Parathyroid adenoma (tissue), 2 donors: ENCODE data around the gene ADCYAP1.

ENCODE experiments used
- H2AFZ ChIP-seq: fragments of 300-600 bp; sonication (generic); one replicate; pipeline ENCODE4 v1.7.0; 2017; ENCODE audit warnings: antibody characterized with exemption, mild to moderate bottlenecking
- H3K27ac ChIP-seq: fragments of 300-600 bp; sonication (generic); one replicate; pipeline ENCODE4 v1.7.0; 2017
- H3K27me3 ChIP-seq: fragments of 300-600 bp; sonication (generic); one replicate; pipeline ENCODE4 v1.7.0; 2017; ENCODE audit warnings: low read length; ENCODE audit not compliant: control insufficient read depth, insufficient read depth
- H3K36me3 ChIP-seq: fragments of 300-600 bp; sonication (generic); one replicate; pipeline ENCODE4 v1.7.0; 2017; ENCODE audit warnings: low read length; ENCODE audit not compliant: control insufficient read depth, insufficient read depth
- H3K4me1 ChIP-seq: fragments of 300-600 bp; sonication (generic); one replicate; pipeline ENCODE4 v1.7.0; 2017; ENCODE audit warnings: control low read depth
- H3K4me2 ChIP-seq: fragments of 300-600 bp; sonication (generic); one replicate; pipeline ENCODE4 v1.7.0; 2017; ENCODE audit warnings: low read length
- H3K4me3 ChIP-seq: fragments of 300-600 bp; sonication (generic); one replicate; pipeline ENCODE4 v1.7.0; 2017; ENCODE audit warnings: low read depth, low read length
- H3K79me2 ChIP-seq: fragments of 300-600 bp; sonication (generic); one replicate; pipeline ENCODE4 v1.7.0; 2017; ENCODE audit warnings: control low read depth
- H3K9ac ChIP-seq: fragments of 300-600 bp; sonication (generic); one replicate; pipeline ENCODE4 v1.7.0; 2017; ENCODE audit warnings: mild to moderate bottlenecking
- H3K9me3 ChIP-seq: fragments of 300-600 bp; sonication (generic); one replicate; pipeline ENCODE4 v1.7.0; 2017; ENCODE audit warnings: low read length; ENCODE audit not compliant: control insufficient read depth
- CTCF ChIP-seq: fragments of 300-600 bp; sonication (generic); IDR thresholded peaks from one replicate; pipeline ENCODE4 v1.7.0; 2017; ENCODE audit warnings: antibody characterized with exemption, mild to moderate bottlenecking
- donor health status: primary hyperparathyroidism.

The ADCYAP1 gene

GRCh38 chr18:941331-941730, 36.7 kb downstream of the ADCYAP1 start:
- Histone ChIP-seq H3K9me3 (no peaks in the 10 kb centered on the region), H3K27ac (no peak overlapping the region), H3K9ac (no peak overlapping the region), H2AFZ (no peak overlapping the region), H3K4me1 (no peaks in the 10 kb centered on the region), H3K79me2 (no peaks in the 10 kb centered on the region), H3K36me3 (no peaks in the 10 kb centered on the region), H3K4me2 (no peak overlapping the region), H3K27me3 (no peaks in the 10 kb centered on the region), H3K4me3 (no peak overlapping the region)
- TF ChIP-seq CTCF: no peak

GRCh38 chr18:944440-944839, 39.8 kb downstream of the ADCYAP1 start:
- no peaks in the 10 kb centered on the region for H3K4me1 ChIP-seq
- no peak overlapping the region for H3K9ac ChIP-seq
- no peaks in the 10 kb centered on the region for H3K79me2 ChIP-seq
- H3K27ac ChIP-seq: no peak overlapping the region
- no peak overlapping the region for H2AFZ ChIP-seq
- no peak for TF ChIP-seq CTCF
- H3K4me3 ChIP-seq: no peak overlapping the region
- H3K36me3 ChIP-seq: no peaks in the 10 kb centered on the region
- H3K9me3 ChIP-seq: no peaks in the 10 kb centered on the region
- no peak overlapping the region for H3K4me2 ChIP-seq
- H3K27me3 ChIP-seq: no peaks in the 10 kb centered on the region

- Histone ChIP-seq H3K27me3 (no peaks in the 10 kb centered on the region), H3K9me3 (no peaks in the 10 kb centered on the region), H3K79me2 (no peaks in the 10 kb centered on the region), H2AFZ (no peak overlapping the region), H3K4me3 (no peak overlapping the region), H3K4me2 (no peak overlapping the region), H3K27ac (no peak overlapping the region), H3K4me1 (no peaks in the 10 kb centered on the region), H3K9ac (no peak overlapping the region), H3K36me3 (no peaks in the 10 kb centered on the region)
- TF ChIP-seq CTCF: no peak
Observed at GRCh38 chr18:949724-950631, 45.3 kb downstream of the ADCYAP1 start.

GRCh38 chr18:950882-951495, 46.3 kb downstream of the ADCYAP1 start:
- Histone ChIP-seq H3K36me3 (no peaks in the 10 kb centered on the region), H3K9me3 (no peaks in the 10 kb centered on the region), H3K4me1 (no peaks in the 10 kb centered on the region), H2AFZ (no peak overlapping the region), H3K27ac (no peak overlapping the region), H3K4me3 (no peak overlapping the region), H3K9ac (no peak overlapping the region), H3K79me2 (no peaks in the 10 kb centered on the region), H3K4me2 (no peak overlapping the region), H3K27me3 (no peaks in the 10 kb centered on the region)
- no peak for TF ChIP-seq CTCF
